ENCODE data around the gene SEC61A1.

SEC61A1 gene

GRCh38 chr3:128067489-128067888 is 15.3 kb downstream of the SEC61A1 start:
- no peak for ATAC-seq
- TF ChIP-seq ZNF565 (CRISPR knock-in tag; conservative IDR thresholded peaks at IDR 0.05; ENCODE audit: low read depth), result no peak
- no peak for TF ChIP-seq OSR1 (CRISPR knock-in tag; IDR thresholded peaks at IDR 0.05)
- TF ChIP-seq ARNTL (CRISPR knock-in tag; IDR thresholded peaks at IDR 0.05; ENCODE audit: borderline replicate concordance, low read depth), result no peak

- no peak for TF ChIP-seq ISL1 (CRISPR knock-in tag; IDR thresholded peaks at IDR 0.05)
- TF ChIP-seq ZNF565 (CRISPR knock-in tag; conservative IDR thresholded peaks at IDR 0.05; ENCODE audit: low read depth), result no peak
- no peak for TF ChIP-seq SNAI2 (CRISPR knock-in tag; IDR thresholded peaks at IDR 0.05)
- TF ChIP-seq ESRRG (CRISPR knock-in tag; IDR thresholded peaks at IDR 0.05), result no peak
- TF ChIP-seq ZFP30 (CRISPR knock-in tag; IDR thresholded peaks at IDR 0.05), result no peak
- TF ChIP-seq TCF4 (CRISPR knock-in tag; IDR thresholded peaks at IDR 0.05; ENCODE audit: borderline replicate concordance), result no peak
- no peak for TF ChIP-seq CSRNP3 (CRISPR knock-in tag; IDR thresholded peaks at IDR 0.05)
- no peak for TF ChIP-seq CSDC2 (CRISPR knock-in tag; IDR thresholded peaks at IDR 0.05)
- TF ChIP-seq OSR1 (CRISPR knock-in tag; IDR thresholded peaks at IDR 0.05), result no peak
- TF ChIP-seq CREB5 (CRISPR knock-in tag; IDR thresholded peaks at IDR 0.05; ENCODE audit: low read depth), result no peak
- TF ChIP-seq POU6F1 (CRISPR knock-in tag; IDR thresholded peaks at IDR 0.05; ENCODE audit: borderline replicate concordance, low read depth), result no peak
- ATAC-seq, result peak; percentile 71
Observed at GRCh38 chr3:128068156-128068620, 16.0 kb downstream of the SEC61A1 start.

- ATAC-seq, result no peak
- TF ChIP-seq RARB (CRISPR knock-in tag; IDR thresholded peaks at IDR 0.05) (no peak), ESRRG (CRISPR knock-in tag; IDR thresholded peaks at IDR 0.05) (no peak), ISL1 (CRISPR knock-in tag; IDR thresholded peaks at IDR 0.05) (no peak), ZFP3 (CRISPR knock-in tag; IDR thresholded peaks at IDR 0.05) (no peak), TCF4 (CRISPR knock-in tag; IDR thresholded peaks at IDR 0.05; ENCODE audit: borderline replicate concordance) (no peak), BACH2 (CRISPR knock-in tag; IDR thresholded peaks at IDR 0.05; ENCODE audit: borderline replicate concordance) (no peak), ZFP30 (CRISPR knock-in tag; IDR thresholded peaks at IDR 0.05) (no peak), POU6F1 (CRISPR knock-in tag; IDR thresholded peaks at IDR 0.05; ENCODE audit: borderline replicate concordance, low read depth) (no peak), CSRNP3 (CRISPR knock-in tag; IDR thresholded peaks at IDR 0.05) (no peak), ZNF70 (CRISPR knock-in tag; IDR thresholded peaks at IDR 0.05) (no peak), GLIS3 (CRISPR knock-in tag; IDR thresholded peaks at IDR 0.05) (no peak), ZNF8 (CRISPR knock-in tag; IDR thresholded peaks at IDR 0.05) (no peak), PATZ1 (CRISPR knock-in tag; IDR thresholded peaks at IDR 0.05; ENCODE audit: borderline replicate concordance) (no peak), ZNF565 (CRISPR knock-in tag; conservative IDR thresholded peaks at IDR 0.05; ENCODE audit: low read depth) (no peak), TSHZ2 (CRISPR knock-in tag; IDR thresholded peaks at IDR 0.05) (no peak), CREB5 (CRISPR knock-in tag; IDR thresholded peaks at IDR 0.05; ENCODE audit: low read depth) (no peak), ARNTL (CRISPR knock-in tag; IDR thresholded peaks at IDR 0.05; ENCODE audit: borderline replicate concordance, low read depth) (no peak), CSDC2 (CRISPR knock-in tag; IDR thresholded peaks at IDR 0.05) (no peak), PPARA (CRISPR knock-in tag; IDR thresholded peaks at IDR 0.05; ENCODE audit: borderline replicate concordance) (no peak)
Observed at GRCh38 chr3:128069271-128069670, 17.0 kb downstream of the SEC61A1 start.

All from SK-N-SH treated with all-trans-retinoic acid at 6 μM for 48 hours (cell line).